Measurements from ENCODE around the gene ANO8.

ANO8 gene

GRCh38 chr19:17357078-17357666 lies 22.5 kb upstream of the ANO8 start:
- Histone ChIP-seq H4K91ac (ENCODE audit: low read depth, low read length, poor library complexity) (no peak overlapping the region), H3K4me3 (ENCODE audit: low read length in 2 of 2) (no peak overlapping the region)

GRCh38 chr19:17353386-17353785 lies 18.7 kb upstream of the ANO8 start:
- Histone ChIP-seq H3K4me2 (ENCODE audit: insufficient read depth, low read length, poor library complexity, severe bottlenecking) (no peak overlapping the region), H2AK5ac (ENCODE audit: low read depth, low read length) (peak overlapping the region; percentile 76), H3K9me3 (replicated peaks in 1 of 2; ENCODE audit: control insufficient read depth in 2 of 2, insufficient read depth in 1 of 2, low read depth in 1 of 2, low read length in 2 of 2) (no peaks in the 10 kb centered on the region), H3K4me3 (ENCODE audit: low read length in 2 of 2) (no peak overlapping the region), H2BK5ac (ENCODE audit: low read length) (no peak overlapping the region), H3K18ac (ENCODE audit: low read length) (no peak overlapping the region), H3K14ac (ENCODE audit: low read length) (no peak overlapping the region), H3K4me1 (ENCODE audit: control insufficient read depth in 2 of 2, insufficient read depth in 1 of 2, low read depth in 1 of 2, low read length in 2 of 2) (peaks cover 2 to 4% of the 10 kb centered on the region in 2 donors), H3K27me3 (ENCODE audit: control insufficient read depth in 3 of 3, insufficient read depth in 3 of 3, low read depth in 1 of 3, low read length in 3 of 3) (no peaks in the 10 kb centered on the region), H2BK12ac (ENCODE audit: low read length) (no peak overlapping the region), H3K9ac (ENCODE audit: low read depth, low read length, poor library complexity) (no peak overlapping the region), H4K8ac (ENCODE audit: low read depth, low read length) (no peak overlapping the region), H2BK15ac (ENCODE audit: low read length) (peak overlapping the region; percentile 82), H2BK120ac (ENCODE audit: low read depth, low read length) (no peak overlapping the region), H4K91ac (ENCODE audit: low read depth, low read length, poor library complexity) (no peak overlapping the region), H2AFZ (ENCODE audit: low read length) (peak overlapping the region; percentile 78), H3K36me3 (replicated peaks in 1 of 2; ENCODE audit: control insufficient read depth in 2 of 2, insufficient read depth in 2 of 2, low read length in 2 of 2) (no peaks in the 10 kb centered on the region), H3K27ac (replicated peaks; ENCODE audit: low read length) (peak overlapping the region; percentile 4), H3K79me1 (ENCODE audit: low read depth, low read length) (no peaks in the 10 kb centered on the region), H3K4ac (ENCODE audit: low read length) (no peak overlapping the region), H3K23ac (ENCODE audit: low read depth, low read length, poor library complexity) (no peak overlapping the region)
- no CpG with 5 or more reads among the region's 8 CpGs for WGBS, 2 donors (ENCODE audit: extremely low coverage in 2 of 2, insufficient read length in 2 of 2, insufficient replicate concordance in 1 of 2)
- DNase-seq (ENCODE audit: low spot score): no peak

More at GRCh38 chr19:17357078-17357666, 22.5 kb upstream of the ANO8 start:
- no CpG with 5 or more reads among the region's 7 CpGs for WGBS, 2 donors (ENCODE audit: extremely low coverage in 2 of 2, insufficient read length in 2 of 2, insufficient replicate concordance in 1 of 2)
- no peaks in the 10 kb centered on the region for H3K27me3 ChIP-seq (ENCODE audit: control insufficient read depth in 3 of 3, insufficient read depth in 3 of 3, low read depth in 1 of 3, low read length in 3 of 3)
- no peak overlapping the region for H2BK5ac ChIP-seq (ENCODE audit: low read length)
- no peaks in the 10 kb centered on the region for H3K79me1 ChIP-seq (ENCODE audit: low read depth, low read length)
- H3K9ac ChIP-seq (ENCODE audit: low read depth, low read length, poor library complexity): no peak overlapping the region
- H3K4me1 ChIP-seq (ENCODE audit: control insufficient read depth in 2 of 2, insufficient read depth in 1 of 2, low read depth in 1 of 2, low read length in 2 of 2): no peaks in the 10 kb centered on the region
- no peak overlapping the region for H3K23ac ChIP-seq (ENCODE audit: low read depth, low read length, poor library complexity)
- no peak overlapping the region for H4K8ac ChIP-seq (ENCODE audit: low read depth, low read length)
- no peak overlapping the region for H3K14ac ChIP-seq (ENCODE audit: low read length)
- no peak overlapping the region for H3K18ac ChIP-seq (ENCODE audit: low read length)
- no peak overlapping the region for H2BK15ac ChIP-seq (ENCODE audit: low read length)
- no peak overlapping the region for H2AFZ ChIP-seq (ENCODE audit: low read length)
- H3K4ac ChIP-seq (ENCODE audit: low read length): no peak overlapping the region
- H3K4me2 ChIP-seq (ENCODE audit: insufficient read depth, low read length, poor library complexity, severe bottlenecking): no peak overlapping the region
- no peaks in the 10 kb centered on the region for H3K36me3 ChIP-seq (replicated peaks in 1 of 2; ENCODE audit: control insufficient read depth in 2 of 2, insufficient read depth in 2 of 2, low read length in 2 of 2)
- DNase-seq (ENCODE audit: low spot score): no peak
- no peak overlapping the region for H2BK12ac ChIP-seq (ENCODE audit: low read length)
- H2BK120ac ChIP-seq (ENCODE audit: low read depth, low read length): no peak overlapping the region
- no peak overlapping the region for H2AK5ac ChIP-seq (ENCODE audit: low read depth, low read length)
- no peaks in the 10 kb centered on the region for H3K9me3 ChIP-seq (replicated peaks in 1 of 2; ENCODE audit: control insufficient read depth in 2 of 2, insufficient read depth in 1 of 2, low read depth in 1 of 2, low read length in 2 of 2)
- H3K27ac ChIP-seq (replicated peaks; ENCODE audit: low read length): no peak overlapping the region

GRCh38 chr19:17352608-17353280 lies 18.1 kb upstream of the ANO8 start:
- Histone ChIP-seq H3K9me3 (replicated peaks in 1 of 2; ENCODE audit: control insufficient read depth in 2 of 2, insufficient read depth in 1 of 2, low read depth in 1 of 2, low read length in 2 of 2) (no peaks in the 10 kb centered on the region), H3K23ac (ENCODE audit: low read depth, low read length, poor library complexity) (no peak overlapping the region), H2BK5ac (ENCODE audit: low read length) (no peak overlapping the region), H3K4me2 (ENCODE audit: insufficient read depth, low read length, poor library complexity, severe bottlenecking) (no peak overlapping the region), H2BK120ac (ENCODE audit: low read depth, low read length) (no peak overlapping the region), H3K4me3 (ENCODE audit: low read length in 2 of 2) (no peak overlapping the region), H3K36me3 (replicated peaks in 1 of 2; ENCODE audit: control insufficient read depth in 2 of 2, insufficient read depth in 2 of 2, low read length in 2 of 2) (no peaks in the 10 kb centered on the region), H3K27me3 (ENCODE audit: control insufficient read depth in 3 of 3, insufficient read depth in 3 of 3, low read depth in 1 of 3, low read length in 3 of 3) (no peaks in the 10 kb centered on the region), H3K4me1 (ENCODE audit: control insufficient read depth in 2 of 2, insufficient read depth in 1 of 2, low read depth in 1 of 2, low read length in 2 of 2) (peaks cover 2 to 4% of the 10 kb centered on the region in 2 donors), H3K14ac (ENCODE audit: low read length) (no peak overlapping the region), H2AK5ac (ENCODE audit: low read depth, low read length) (peak overlapping the region; percentile 76), H4K8ac (ENCODE audit: low read depth, low read length) (no peak overlapping the region), H2AFZ (ENCODE audit: low read length) (peak overlapping the region; percentile 78), H3K18ac (ENCODE audit: low read length) (peak overlapping the region; percentile 3), H4K91ac (ENCODE audit: low read depth, low read length, poor library complexity) (no peak overlapping the region), H3K4ac (ENCODE audit: low read length) (no peak overlapping the region), H3K79me1 (ENCODE audit: low read depth, low read length) (no peaks in the 10 kb centered on the region), H3K27ac (replicated peaks; ENCODE audit: low read length) (no peak overlapping the region), H3K9ac (ENCODE audit: low read depth, low read length, poor library complexity) (no peak overlapping the region), H2BK15ac (ENCODE audit: low read length) (peak overlapping the region; percentile 82), H2BK12ac (ENCODE audit: low read length) (no peak overlapping the region)
- WGBS, 2 donors (ENCODE audit: extremely low coverage in 2 of 2, insufficient read length in 2 of 2, insufficient replicate concordance in 1 of 2): no CpG with 5 or more reads among the region's 14 CpGs
- no peak for DNase-seq (ENCODE audit: low spot score)

GRCh38 chr19:17351815-17352435 lies 17.3 kb upstream of the ANO8 start:
- no peak overlapping the region for H2AFZ ChIP-seq (ENCODE audit: low read length)
- no peak overlapping the region for H2BK15ac ChIP-seq (ENCODE audit: low read length)
- H3K79me1 ChIP-seq (ENCODE audit: low read depth, low read length): no peaks in the 10 kb centered on the region
- H2BK120ac ChIP-seq (ENCODE audit: low read depth, low read length): no peak overlapping the region
- H3K36me3 ChIP-seq (replicated peaks in 1 of 2; ENCODE audit: control insufficient read depth in 2 of 2, insufficient read depth in 2 of 2, low read length in 2 of 2): no peaks in the 10 kb centered on the region
- peak overlapping the region; percentile 58 for H3K23ac ChIP-seq (ENCODE audit: low read depth, low read length, poor library complexity)
- no peak overlapping the region for H3K4me2 ChIP-seq (ENCODE audit: insufficient read depth, low read length, poor library complexity, severe bottlenecking)
- H3K27me3 ChIP-seq (ENCODE audit: control insufficient read depth in 3 of 3, insufficient read depth in 3 of 3, low read depth in 1 of 3, low read length in 3 of 3): no peaks in the 10 kb centered on the region
- H3K4ac ChIP-seq (ENCODE audit: low read length): peak overlapping the region; percentile 61
- peak overlapping the region; percentile 95 for H2BK12ac ChIP-seq (ENCODE audit: low read length)
- H3K9ac ChIP-seq (ENCODE audit: low read depth, low read length, poor library complexity): peak overlapping the region; percentile 53
- H4K8ac ChIP-seq (ENCODE audit: low read depth, low read length): no peak overlapping the region
- peaks cover 2 to 4% of the 10 kb centered on the region in 2 donors for H3K4me1 ChIP-seq (ENCODE audit: control insufficient read depth in 2 of 2, insufficient read depth in 1 of 2, low read depth in 1 of 2, low read length in 2 of 2)
- no peaks in the 10 kb centered on the region for H3K9me3 ChIP-seq (replicated peaks in 1 of 2; ENCODE audit: control insufficient read depth in 2 of 2, insufficient read depth in 1 of 2, low read depth in 1 of 2, low read length in 2 of 2)
- no peak overlapping the region for H2BK5ac ChIP-seq (ENCODE audit: low read length)
- peak overlapping the region; percentile 80 for H4K91ac ChIP-seq (ENCODE audit: low read depth, low read length, poor library complexity)
- peak overlapping the region in 1 of 2 donors; percentile 37 for H3K4me3 ChIP-seq (ENCODE audit: low read length in 2 of 2)
- no peak overlapping the region for H2AK5ac ChIP-seq (ENCODE audit: low read depth, low read length)
- H3K14ac ChIP-seq (ENCODE audit: low read length): no peak overlapping the region
- DNase-seq (ENCODE audit: low spot score): no peak
- peak overlapping the region; percentile 63 for H3K18ac ChIP-seq (ENCODE audit: low read length)
- H3K27ac ChIP-seq (replicated peaks; ENCODE audit: low read length): no peak overlapping the region
- WGBS, 2 donors (ENCODE audit: extremely low coverage in 2 of 2, insufficient read length in 2 of 2, insufficient replicate concordance in 1 of 2): no CpG with 5 or more reads among the region's 45 CpGs
